ENCODE data around the gene CAMK4. TPM values are rescaled to one million over a fixed set of nuclear protein-coding genes. Genes with fewer than 3 reads are reported as not detected.

Gene CAMK4
- total RNA-seq, 1 experiment from 2014 or later: 6.3 TPM

- no peak overlapping the region for H2BK5ac ChIP-seq (ENCODE audit: insufficient read length, low read length)
These were observed 102.4 kb downstream of the CAMK4 start for GRCh38 chr5:111326551-111326950.

More at GRCh38 chr5:111326551-111326950, 102.4 kb downstream of the CAMK4 start:
- Histone ChIP-seq H3K23me2 (ENCODE audit: insufficient read length, low read depth, low read length, poor library complexity, severe bottlenecking) (no peaks in the 10 kb centered on the region), H2BK12ac (ENCODE audit: insufficient read length, low read depth, low read length) (no peak overlapping the region), H3K4me2 (ENCODE audit: insufficient read depth, insufficient read length, low read length) (no peak overlapping the region), H2BK120ac (ENCODE audit: low read depth, low read length, poor library complexity, severe bottlenecking) (no peak overlapping the region), H3K9me3 (ENCODE audit: control insufficient read depth, low read depth, low read length) (no peaks in the 10 kb centered on the region), H3K9ac (ENCODE audit: extremely low read depth, insufficient read length, low read length) (no peak overlapping the region), H2AK5ac (ENCODE audit: insufficient read length, low read length) (no peak overlapping the region), H3K4me1 (ENCODE audit: insufficient read depth, low read length) (no peaks in the 10 kb centered on the region), H3K56ac (ENCODE audit: insufficient read length, low read depth, low read length) (no peak overlapping the region), H3K4ac (ENCODE audit: low read depth, low read length) (no peak overlapping the region), H3K18ac (ENCODE audit: insufficient read length, low read depth, low read length) (no peak overlapping the region), H2BK15ac (ENCODE audit: low read depth, low read length) (no peak overlapping the region), H3K79me2 (ENCODE audit: insufficient read depth, low read length) (no peaks in the 10 kb centered on the region), H4K5ac (ENCODE audit: insufficient read length, low read depth, low read length) (no peak overlapping the region), H4K91ac (ENCODE audit: insufficient read length, low read depth, low read length) (no peak overlapping the region), H3K27ac (ENCODE audit: insufficient read length, low read depth, low read length) (no peak overlapping the region), H4K20me1 (ENCODE audit: control insufficient read depth, insufficient read depth, insufficient read length) (no peaks in the 10 kb centered on the region), H2BK20ac (ENCODE audit: low read depth, low read length, poor library complexity, severe bottlenecking) (no peak overlapping the region), H3K79me1 (ENCODE audit: insufficient read depth, low read depth, low read length, poor library complexity, severe bottlenecking) (no peaks in the 10 kb centered on the region), H3K23ac (ENCODE audit: insufficient read length, low read depth, low read length) (no peak overlapping the region), H3T11ph (ENCODE audit: low read length) (no peak overlapping the region), H3K27me3 (ENCODE audit: insufficient read depth, low read length) (no peaks in the 10 kb centered on the region), H3K14ac (ENCODE audit: insufficient read depth, low read length) (no peak overlapping the region), H2AFZ (ENCODE audit: low read length) (no peak overlapping the region), H4K8ac (replicated peaks; ENCODE audit: insufficient read length, low read depth, low read length) (no peak overlapping the region)
- Mint-ChIP-seq H3K27ac (no peak overlapping the region), H3K9me3 (peaks cover 4 to 13% of the 10 kb centered on the region in 2 experiments; a peak in 4 of 5 replicates), H3K36me3 (ENCODE audit: insufficient read depth in 1 of 3, low read depth in 3 of 3) (peaks cover 0 to 10% (median 0%) of the 10 kb centered on the region in 3 experiments; a peak in 1 of 7 replicates), H3K4me3 (no peak overlapping the region), H3K4me1 (no peaks in the 10 kb centered on the region), H3K27me3 (ENCODE audit: low read depth) (no peaks in the 10 kb centered on the region)
- TF ChIP-seq, protein P1, sequence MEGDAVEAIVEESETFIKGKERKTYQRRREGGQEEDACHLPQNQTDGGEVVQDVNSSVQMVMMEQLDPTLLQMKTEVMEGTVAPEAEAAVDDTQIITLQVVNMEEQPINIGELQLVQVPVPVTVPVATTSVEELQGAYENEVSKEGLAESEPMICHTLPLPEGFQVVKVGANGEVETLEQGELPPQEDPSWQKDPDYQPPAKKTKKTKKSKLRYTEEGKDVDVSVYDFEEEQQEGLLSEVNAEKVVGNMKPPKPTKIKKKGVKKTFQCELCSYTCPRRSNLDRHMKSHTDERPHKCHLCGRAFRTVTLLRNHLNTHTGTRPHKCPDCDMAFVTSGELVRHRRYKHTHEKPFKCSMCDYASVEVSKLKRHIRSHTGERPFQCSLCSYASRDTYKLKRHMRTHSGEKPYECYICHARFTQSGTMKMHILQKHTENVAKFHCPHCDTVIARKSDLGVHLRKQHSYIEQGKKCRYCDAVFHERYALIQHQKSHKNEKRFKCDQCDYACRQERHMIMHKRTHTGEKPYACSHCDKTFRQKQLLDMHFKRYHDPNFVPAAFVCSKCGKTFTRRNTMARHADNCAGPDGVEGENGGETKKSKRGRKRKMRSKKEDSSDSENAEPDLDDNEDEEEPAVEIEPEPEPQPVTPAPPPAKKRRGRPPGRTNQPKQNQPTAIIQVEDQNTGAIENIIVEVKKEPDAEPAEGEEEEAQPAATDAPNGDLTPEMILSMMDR (conservative IDR thresholded peaks at IDR 0.05): no peak
- WGBS (ENCODE audit: extremely low coverage, insufficient read length, low lambda C conversion rate): no CpG with 5 or more reads among the region's 4 CpGs
- no peak for DNase-seq
